OCI-LY3 (cell line): ENCODE results near the gene BROX.

Experiments used
- CTCF ChIP-seq: fragments of 200-600, 300-600 bp; sonication (generic); IDR thresholded peaks from 2 replicates; pipeline ENCODE4 v1.5.1; 2014; ENCODE audit warnings: antibody characterized with exemption, low read length, low read depth
- EZH2phosphoT487 ChIP-seq: fragments of 200-600 bp; shearing (Covaris generic); IDR thresholded peaks from 2 replicates; pipeline ENCODE4 v1.6.1; 2018; ENCODE audit warnings: antibody characterized with exemption, mixed run types, low read depth

GRCh38 chr1:222761083-222761482 lies 48.7 kb downstream of the BROX start:
- TF ChIP-seq CTCF (no peak), EZH2phosphoT487 (no peak)
